Activated CD4-positive, alpha-beta T cell treated with anti-CD3 and anti-CD28 coated beads for 36 hours (primary cell): ENCODE results near the gene RPL27. TPM values are rescaled to one million over a fixed set of nuclear protein-coding genes. Genes with fewer than 3 reads are reported as not detected.
A peak's percentile ranks its signal among the peaks of the same experiment; 100 is the strongest.
"Not testable (repeated sequence)": the region's sequence is repeated elsewhere in the genome, so short reads cannot be mapped to it uniquely, and the experiment has no call there.

Source experiments
- ATAC-seq: fragments of 200-7000 bp; cut with Tn5 transposase; one replicate; pipeline ENCODE4 v1.10.0; 2021; ENCODE audit warnings: mild to moderate bottlenecking, moderate library complexity
- CTCF ChIA-PET: fragments of 350-600 bp; sonication (Branson Sonifier 250); formaldehyde crosslinking; loops from one replicate; lab custom pipeline; 2021; ENCODE audit warnings: antibody characterized with exemption; lab: Charles Lee
- POLR2A ChIA-PET: fragments of 350-600 bp; sonication (Branson Sonifier 250); formaldehyde crosslinking; loops from one replicate; lab custom pipeline; 2021; ENCODE audit warnings: antibody characterized with exemption, inconsistent platforms; lab: Charles Lee
- DNase-seq: peaks from one replicate; pipeline ENCODE4 v3.0.0-alpha.2; 2020
- H3K27ac Mint-ChIP-seq: one replicate; pipeline ENCODE4 v1.8.0; 2021; ENCODE audit warnings: mixed read lengths
- H3K27me3 Mint-ChIP-seq: one replicate; pipeline ENCODE4 v1.8.0; 2021; ENCODE audit warnings: mixed read lengths
- H3K36me3 Mint-ChIP-seq: one replicate; pipeline ENCODE4 v1.8.0; 2021; ENCODE audit warnings: low read depth, mixed read lengths
- H3K4me1 Mint-ChIP-seq: one replicate; pipeline ENCODE4 v1.8.0; 2021; ENCODE audit warnings: mixed read lengths
- H3K4me3 Mint-ChIP-seq: one replicate; pipeline ENCODE4 v1.8.0; 2021; ENCODE audit warnings: mild to moderate bottlenecking, moderate library complexity, mixed read lengths
- H3K9me3 Mint-ChIP-seq: one replicate; pipeline ENCODE4 v1.8.0; 2021; ENCODE audit warnings: low read depth, mixed read lengths
- intact Hi-C, 2 experiments: fragments of 100-400 bp; cut with DNase I in 1 of 2; cut with micrococcal nuclease in 1 of 2; formaldehyde crosslinking; loops; one replicate each; pipeline versions ENCODE4 v1.14.2 to v1.15.1; 2022 to 2024; cut with DNase I, micrococcal nuclease
- total RNA-seq, 2 experiments: library from RNA; stranded (reverse); gene quantifications; one replicate each; pipeline ENCODE4 v1.2.3, GENCODE V29; 2021

RPL27 gene
- total RNA-seq = 1,000 to 10,000 TPM; 1,703 to 2,161 TPM

DNA sequence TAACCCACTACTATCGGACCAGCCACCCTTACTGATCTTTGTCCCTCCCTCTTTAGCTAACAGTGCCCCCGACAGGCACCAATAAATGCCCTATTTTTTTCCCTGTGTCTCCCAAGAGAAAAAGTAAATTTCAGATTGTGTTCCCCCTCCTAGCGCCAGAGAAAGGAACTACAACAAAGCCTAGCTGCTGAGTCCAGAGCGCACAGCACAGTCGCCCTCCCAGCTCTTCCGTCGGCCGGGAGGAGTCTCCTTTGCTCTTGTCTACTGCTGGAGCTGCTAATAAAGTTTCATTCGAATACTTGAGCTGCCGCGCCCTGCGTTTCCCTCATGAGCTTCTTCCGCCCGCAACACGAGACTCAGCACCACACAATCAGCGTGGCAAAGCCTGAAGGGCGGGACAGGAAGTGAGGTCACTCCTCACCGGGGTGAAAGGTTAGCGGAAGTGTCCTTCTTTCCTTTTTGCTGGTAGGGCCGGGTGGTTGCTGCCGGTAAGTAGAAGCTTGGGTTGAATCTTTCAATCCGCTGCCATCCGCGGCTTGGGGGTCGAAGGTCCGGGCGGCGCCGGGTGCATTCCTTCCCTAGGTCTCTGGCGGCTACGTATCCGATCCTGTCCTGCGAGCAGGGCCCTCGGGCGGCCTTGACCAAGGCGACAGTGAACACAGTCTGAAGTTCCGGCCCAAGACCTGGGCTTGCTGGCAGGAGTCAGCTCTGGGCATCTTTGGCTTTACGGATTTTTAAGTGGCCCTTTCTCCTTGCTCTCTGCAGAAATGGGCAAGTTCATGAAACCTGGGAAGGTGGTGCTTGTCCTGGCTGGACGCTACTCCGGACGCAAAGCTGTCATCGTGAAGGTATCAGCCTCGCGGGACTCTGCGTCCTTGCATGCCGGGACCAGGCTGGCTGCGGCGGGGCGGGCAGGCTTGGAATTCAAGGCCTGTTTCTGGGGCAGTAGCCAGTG, at the start of gene RPL27:
Gene RPL27, plus strand, starts transcription at position 436 of the 955 bp plus-strand sequence. Its CDS starts 332 bp downstream, at position 768.
- DNase-seq (peak; percentile 98), ATAC-seq (peak; percentile 98)
- no peaks in the 10 kb centered on the region for H3K9me3 Mint-ChIP-seq
- peak within 1 kb of the TSS; percentile 95 for H3K4me3 Mint-ChIP-seq
- H3K27ac Mint-ChIP-seq = peak within 1 kb of the TSS; percentile 99
- H3K4me1 Mint-ChIP-seq = peaks cover 31% of the 10 kb centered on the region
- no peaks in the 10 kb centered on the region for H3K27me3 Mint-ChIP-seq
- CTCF ChIA-PET = interaction anchor here (0.5 to 2.4 kb wide), 32 partner anchors 9 to 486 kb away, joined by 3 to 14 read pairs (median 5); partner anchors contain the start of genes AARSD1, AOC2, BECN1 and BRCA1
- H3K36me3 Mint-ChIP-seq = peaks cover 51% of the 10 kb centered on the region
- POLR2A ChIA-PET = interaction anchor here (0.5 to 1.8 kb wide), 30 partner anchors 8 to 610 kb away, joined by 3 to 35 read pairs (median 4); partner anchors contain the start of genes AARSD1, BECN1, BRCA1 and CNTD1
- intact Hi-C loops = loop anchor here (1.0 to 5.0 kb wide), 18 partner anchors 8 to 1311 kb away; partner anchors contain the start of genes AARSD1 (in 2 of the 2), BRCA1 (in 2 of the 2), PSME3 (in 2 of the 2) and PTGES3L (in 2 of the 2)

DNA sequence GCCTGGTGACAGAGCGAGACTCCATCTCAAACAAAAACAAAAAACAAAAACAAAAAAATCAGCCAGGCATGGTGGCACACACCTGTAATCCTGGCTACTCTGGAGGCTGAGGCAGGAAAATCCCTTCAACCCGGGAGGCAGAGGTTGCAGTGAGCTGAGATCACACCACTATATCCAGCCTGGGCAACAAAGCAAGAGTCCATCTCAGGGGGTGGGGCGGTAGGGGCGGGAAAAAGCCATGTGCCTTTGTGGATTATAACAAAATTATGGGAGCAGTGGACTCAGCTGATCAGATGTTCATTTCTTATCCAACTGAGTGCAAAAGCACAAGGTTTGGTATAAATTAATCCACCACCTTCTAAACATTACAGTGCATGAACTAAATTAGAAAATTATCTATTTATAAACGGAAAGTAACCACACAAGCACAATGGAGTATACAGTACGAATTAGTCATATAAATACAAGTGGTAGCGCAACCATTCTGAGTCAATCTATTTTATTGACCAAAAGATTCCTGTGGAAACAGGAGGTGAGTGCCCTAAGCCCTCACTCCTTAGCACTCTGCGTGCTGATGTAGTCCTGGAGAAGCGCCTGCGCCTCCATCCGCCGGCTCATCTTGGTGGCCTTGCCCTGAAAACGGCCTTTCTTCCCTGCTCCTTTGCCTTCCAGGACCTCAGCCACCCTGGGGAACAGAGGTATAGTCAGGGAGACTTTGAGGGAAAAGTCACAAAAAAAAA, 48.0 kb upstream of the RPL27 start:
- H3K9me3 Mint-ChIP-seq = no peaks in the 10 kb centered on the region
- H3K27me3 Mint-ChIP-seq = no peaks in the 10 kb centered on the region
- ChIA-PET POLR2A (no interaction called here), CTCF (no interaction called here)
- no peak overlapping the region for H3K27ac Mint-ChIP-seq
- no peaks in the 10 kb centered on the region for H3K4me1 Mint-ChIP-seq
- peaks cover 42% of the 10 kb centered on the region for H3K36me3 Mint-ChIP-seq
- ATAC-seq = no peak
- DNase-seq = no peak
- H3K4me3 Mint-ChIP-seq = no peak overlapping the region
- intact Hi-C loops = no loop called here

DNA sequence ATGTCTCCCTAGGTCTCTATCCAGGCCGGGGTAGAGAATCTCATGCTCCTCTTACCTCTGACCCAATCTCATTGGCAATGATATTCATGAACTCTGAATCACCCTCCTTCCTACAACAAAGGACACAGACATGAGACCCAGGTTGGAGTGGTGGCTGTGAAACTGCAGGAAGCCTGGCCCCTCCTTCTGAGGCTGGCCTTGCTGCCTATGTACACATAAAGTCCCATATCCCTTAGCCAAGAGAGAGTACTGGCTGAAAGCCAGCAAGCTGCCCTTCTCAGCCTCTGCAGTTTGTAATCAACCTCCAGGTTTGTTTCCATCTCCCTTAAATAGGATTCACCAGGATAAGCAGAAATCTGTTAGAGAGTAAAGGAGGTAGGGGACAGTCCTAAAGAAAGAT, 44.5 kb upstream of the RPL27 start:
- CTCF ChIA-PET = no interaction called here
- H3K27ac Mint-ChIP-seq = no peak overlapping the region
- H3K36me3 Mint-ChIP-seq = peaks cover 60% of the 10 kb centered on the region
- POLR2A ChIA-PET = interaction anchor here (1.0 kb wide), 1 partner anchor 142 kb away, joined by 3 read pairs; no protein-coding TSS in a partner anchor
- no peak overlapping the region for H3K4me3 Mint-ChIP-seq
- no peaks in the 10 kb centered on the region for H3K9me3 Mint-ChIP-seq
- ATAC-seq (no peak), DNase-seq (no peak)
- intact Hi-C loops = no loop called here
- H3K4me1 Mint-ChIP-seq = no peaks in the 10 kb centered on the region
- H3K27me3 Mint-ChIP-seq = no peaks in the 10 kb centered on the region

DNA sequence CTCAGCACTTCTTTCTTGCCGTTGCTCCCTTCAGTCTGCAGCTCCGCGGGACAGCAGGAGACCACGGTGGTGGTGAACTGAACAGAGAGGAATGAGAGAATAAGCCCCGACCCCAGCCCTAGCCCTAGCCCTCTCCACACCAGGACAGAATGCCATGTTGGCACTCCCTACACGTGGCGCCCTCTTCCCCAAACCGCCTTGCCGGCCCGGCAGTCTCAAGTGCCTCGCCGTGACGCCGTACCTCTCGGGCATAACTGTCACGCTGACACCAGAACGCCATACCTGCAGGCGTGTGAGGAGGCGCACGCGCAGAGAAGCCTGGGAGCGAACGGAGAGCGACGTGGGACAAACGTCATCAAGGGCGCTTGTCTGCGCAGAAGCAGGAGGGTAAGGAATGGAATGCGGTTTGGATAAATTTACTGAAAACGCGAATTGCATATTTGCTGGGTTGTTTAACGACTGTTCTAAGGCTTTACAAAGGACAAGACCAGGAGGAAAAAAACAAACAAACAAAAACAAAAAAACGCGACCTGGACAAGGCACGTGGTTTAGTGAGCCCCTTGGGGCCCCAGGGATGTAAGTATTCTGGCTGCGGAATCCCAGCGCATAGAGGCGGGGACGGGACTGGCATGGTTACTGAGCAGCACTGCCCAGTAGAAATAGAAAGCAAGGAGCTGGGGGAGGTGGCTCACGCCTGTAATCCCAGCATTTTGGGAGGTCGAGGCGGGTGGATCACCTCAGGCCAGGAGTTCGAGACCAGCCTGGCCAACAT, 33.9 kb upstream of the RPL27 start, which contains the start of gene AARSD1:
Gene AARSD1, minus strand, starts transcription at position 294 of the 772 bp plus-strand sequence. Its CDS starts 14 bp downstream, at position 280.
- peak; percentile 95 for DNase-seq
- Mint-ChIP-seq H3K4me3 (peak within 1 kb of the TSS; percentile 93), H3K27me3 (no peaks in the 10 kb centered on the region), H3K9me3 (no peaks in the 10 kb centered on the region), H3K27ac (peak within 1 kb of the TSS; percentile 90), H3K4me1 (peaks cover 22% of the 10 kb centered on the region), H3K36me3 (peaks cover 33% of the 10 kb centered on the region)
- intact Hi-C loops = loop anchor here (1.0 kb wide), 9 partner anchors 16 to 402 kb away; partner anchors contain the start of genes RPL27 (in 2 of the 2), BRCA1 (in 1 of the 2), COASY (in 1 of the 2) and PTGES3L (in 1 of the 2)
- CTCF ChIA-PET = interaction anchor here (0.7 to 1.7 kb wide), 3 partner anchors 16 to 139 kb away, joined by 3 to 9 read pairs (median 4); partner anchors contain the start of genes PTGES3L, RPL27 and RUNDC1
- ATAC-seq = peak; percentile 95
- POLR2A ChIA-PET = interaction anchor here (0.8 to 1.0 kb wide), 2 partner anchors 34 to 378 kb away, joined by 3 to 5 read pairs; partner anchors contain the start of gene RPL27

DNA sequence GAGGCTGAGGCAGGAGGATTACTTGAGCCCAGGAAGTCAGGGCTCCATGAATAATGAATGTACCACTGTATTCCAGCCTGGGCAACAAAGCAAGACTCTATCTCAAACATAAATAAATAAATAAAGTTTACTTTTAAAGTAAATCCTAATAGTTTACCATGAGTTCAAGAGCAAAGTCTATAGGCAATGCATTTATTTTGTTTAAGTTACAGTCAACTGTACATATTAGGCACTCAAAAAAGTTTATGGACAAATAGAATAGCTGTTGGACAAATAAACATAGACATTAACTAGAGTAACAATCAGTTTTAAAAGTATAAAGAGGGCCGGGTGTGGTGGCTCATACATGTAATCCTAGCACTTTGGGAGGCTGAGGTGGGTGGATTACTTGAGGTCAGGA, 30.3 kb upstream of the RPL27 start:
- CTCF ChIA-PET = interaction anchor here (0.7 to 2.1 kb wide), 3 partner anchors 30 to 288 kb away, joined by 3 to 7 read pairs (median 3); partner anchors contain the start of gene RPL27
- H3K36me3 Mint-ChIP-seq = peaks cover 9% of the 10 kb centered on the region
- H3K4me3 Mint-ChIP-seq = no peak overlapping the region
- POLR2A ChIA-PET = no interaction called here
- no peak overlapping the region for H3K27ac Mint-ChIP-seq
- peaks cover 16% of the 10 kb centered on the region for H3K4me1 Mint-ChIP-seq
- ATAC-seq (no peak), DNase-seq (no peak)
- H3K9me3 Mint-ChIP-seq = no peaks in the 10 kb centered on the region
- no peaks in the 10 kb centered on the region for H3K27me3 Mint-ChIP-seq
- intact Hi-C loops = no loop called here

DNA sequence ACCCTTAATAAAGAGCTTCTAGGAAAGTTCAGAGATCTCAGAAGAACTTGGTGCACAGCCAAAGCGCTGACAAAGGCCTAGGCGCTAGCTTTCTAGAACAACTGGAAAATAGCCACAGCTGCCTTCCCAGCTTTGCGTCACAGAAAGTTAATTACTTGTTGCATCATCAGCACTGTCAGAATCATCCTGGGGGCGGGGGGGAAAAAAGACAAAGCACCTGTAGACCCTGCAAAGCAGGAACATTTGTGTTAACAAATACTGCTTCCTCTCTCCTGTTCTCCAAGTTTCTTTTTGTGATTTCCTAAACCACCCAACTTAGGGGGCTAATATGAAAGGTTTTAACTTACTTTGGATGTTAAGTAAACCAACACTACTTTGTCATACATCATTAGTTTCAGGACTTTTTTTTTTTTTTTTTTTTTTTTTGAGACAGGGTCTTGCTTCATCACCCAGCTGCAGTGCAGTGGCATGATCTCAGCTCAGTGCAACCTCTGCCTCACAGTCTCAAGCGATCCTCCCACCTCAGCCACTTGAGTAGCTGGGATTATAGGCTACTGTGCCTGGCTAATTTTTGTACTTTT, 29.1 kb upstream of the RPL27 start:
- Mint-ChIP-seq H3K36me3 (peaks cover 5% of the 10 kb centered on the region), H3K9me3 (no peaks in the 10 kb centered on the region), H3K4me1 (peaks cover 11% of the 10 kb centered on the region), H3K27ac (peak overlapping the region; percentile 60), H3K4me3 (no peak overlapping the region), H3K27me3 (no peaks in the 10 kb centered on the region)
- peak; percentile 44 for DNase-seq
- intact Hi-C loops = no loop called here
- ChIA-PET POLR2A (interaction anchor here (0.6 to 1.0 kb wide), 2 partner anchors 29 to 421 kb away, joined by 3 to 4 read pairs; partner anchors contain the start of gene RPL27), CTCF (interaction anchor here (0.6 to 2.1 kb wide), 2 partner anchors 28 to 474 kb away, joined by 3 to 7 read pairs; partner anchors contain the start of gene RPL27)
- peak; percentile 24 for ATAC-seq

DNA sequence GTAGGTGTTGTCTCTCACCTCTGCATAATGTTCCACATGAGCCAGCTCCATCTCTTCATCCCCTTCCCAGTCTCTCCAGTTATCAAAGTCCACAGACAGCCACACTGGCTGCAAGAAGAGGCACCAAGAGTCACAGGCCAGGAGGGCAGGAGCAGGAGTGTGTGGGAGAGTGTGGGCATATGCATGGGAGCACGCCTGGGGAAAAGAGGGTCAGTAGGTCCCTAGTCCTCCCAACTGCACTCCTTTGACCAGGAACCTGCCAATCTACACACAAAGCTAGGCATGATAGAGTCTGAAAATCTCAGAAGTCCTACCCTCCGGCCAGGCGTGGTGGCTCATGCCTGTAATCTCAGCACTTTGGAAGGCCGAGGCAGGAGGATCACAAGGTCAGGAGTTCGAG, 26.6 kb upstream of the RPL27 start:
- DNase-seq (no peak), ATAC-seq (no peak)
- Mint-ChIP-seq H3K36me3 (no peaks in the 10 kb centered on the region), H3K27me3 (no peaks in the 10 kb centered on the region), H3K27ac (no peak overlapping the region), H3K4me3 (no peak overlapping the region), H3K4me1 (peaks cover 6% of the 10 kb centered on the region), H3K9me3 (no peaks in the 10 kb centered on the region)
- POLR2A ChIA-PET = no interaction called here
- intact Hi-C loops = no loop called here
- CTCF ChIA-PET = interaction anchor here (0.6 kb wide), 1 partner anchor 246 kb away, joined by 3 read pairs; no protein-coding TSS in a partner anchor

DNA sequence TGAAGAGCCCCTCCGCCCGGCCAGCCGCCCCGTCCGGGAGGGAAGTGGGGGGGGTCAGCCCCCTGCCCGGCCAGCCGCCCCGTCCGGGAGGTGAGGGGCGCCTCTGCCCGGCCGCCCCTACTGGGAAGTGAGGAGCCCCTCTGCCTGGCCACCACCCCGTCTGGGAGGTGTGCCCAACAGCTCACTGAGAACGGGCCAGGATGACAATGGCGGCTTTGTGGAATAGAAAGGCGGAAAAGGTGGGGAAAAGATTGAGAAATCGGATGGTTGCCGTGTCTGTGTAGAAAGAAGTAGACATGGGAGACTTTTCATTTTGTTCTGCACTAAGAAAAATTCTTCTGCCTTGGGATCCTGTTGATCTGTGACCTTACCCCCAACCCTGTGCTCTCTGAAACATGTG, 24.9 kb upstream of the RPL27 start:
- H3K27ac Mint-ChIP-seq, H3K4me3 Mint-ChIP-seq, H3K36me3 Mint-ChIP-seq, H3K4me1 Mint-ChIP-seq, H3K9me3 Mint-ChIP-seq, intact Hi-C loops, POLR2A ChIA-PET, ATAC-seq, DNase-seq, H3K27me3 Mint-ChIP-seq, CTCF ChIA-PET: not testable (repeated sequence)

DNA sequence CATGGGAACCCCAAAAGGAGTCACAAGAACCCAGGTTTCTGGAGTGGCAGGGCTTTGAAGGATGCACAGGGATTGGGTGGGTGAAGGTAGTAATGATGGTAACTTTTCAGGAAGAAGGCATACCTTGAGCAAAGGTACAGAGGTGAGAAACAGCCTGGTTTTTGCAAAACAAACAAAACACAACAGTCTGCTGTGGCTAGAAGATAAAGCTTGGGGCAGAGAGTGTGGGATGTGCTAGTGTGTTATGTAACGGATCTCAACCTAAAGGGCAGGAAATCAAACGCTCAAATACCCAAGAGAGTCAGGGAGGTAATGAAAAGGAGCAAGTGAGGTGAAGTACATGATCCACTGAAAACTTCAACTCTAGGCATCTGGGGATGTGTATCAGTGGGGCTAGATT, 23.0 kb upstream of the RPL27 start:
- no peaks in the 10 kb centered on the region for H3K27me3 Mint-ChIP-seq
- no peaks in the 10 kb centered on the region for H3K9me3 Mint-ChIP-seq
- H3K4me3 Mint-ChIP-seq = no peak overlapping the region
- H3K27ac Mint-ChIP-seq = no peak overlapping the region
- POLR2A ChIA-PET = no interaction called here
- DNase-seq (no peak), ATAC-seq (no peak)
- H3K36me3 Mint-ChIP-seq = no peaks in the 10 kb centered on the region
- CTCF ChIA-PET = interaction anchor here (0.7 kb wide), 1 partner anchor 707 kb away, joined by 3 read pairs; no protein-coding TSS in a partner anchor
- intact Hi-C loops = no loop called here
- peaks cover 11% of the 10 kb centered on the region for H3K4me1 Mint-ChIP-seq

DNA sequence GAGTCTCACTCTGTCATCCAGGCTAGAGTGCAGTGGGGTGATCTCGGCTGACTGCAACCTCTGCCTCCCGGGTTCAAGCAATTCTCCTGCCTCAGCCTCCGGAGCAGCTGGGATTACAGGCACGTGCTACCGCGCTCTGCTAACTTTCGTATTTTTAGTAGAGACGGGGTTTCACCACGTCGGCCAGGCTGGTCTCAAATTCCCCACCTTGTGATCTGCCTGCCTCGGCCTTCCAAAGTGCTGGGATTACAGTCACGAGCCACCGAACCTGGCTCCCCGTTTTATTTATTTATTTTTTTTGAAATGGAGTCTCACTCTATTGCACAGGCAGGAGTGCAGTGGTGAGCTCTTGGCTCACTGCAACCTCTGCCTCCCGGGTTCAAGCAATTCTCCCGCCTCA, 22.5 kb upstream of the RPL27 start:
- not testable (repeated sequence) for H3K4me3 Mint-ChIP-seq

More for the DNA sequence above, 22.5 kb upstream of the RPL27 start:
- CTCF ChIA-PET, POLR2A ChIA-PET, ATAC-seq, H3K36me3 Mint-ChIP-seq, intact Hi-C loops, H3K9me3 Mint-ChIP-seq, DNase-seq, H3K27ac Mint-ChIP-seq, H3K27me3 Mint-ChIP-seq: not testable (repeated sequence)
- peaks cover 13% of the 10 kb centered on the region for H3K4me1 Mint-ChIP-seq
